ENCODE data around the gene PGBD1. TPM values are rescaled to one million over a fixed set of nuclear protein-coding genes. Genes with fewer than 3 reads are reported as not detected.

PGBD1 gene
- total RNA-seq, 2 donors from 2014 or later, result 8.7 to 10.8 TPM

DNA sequence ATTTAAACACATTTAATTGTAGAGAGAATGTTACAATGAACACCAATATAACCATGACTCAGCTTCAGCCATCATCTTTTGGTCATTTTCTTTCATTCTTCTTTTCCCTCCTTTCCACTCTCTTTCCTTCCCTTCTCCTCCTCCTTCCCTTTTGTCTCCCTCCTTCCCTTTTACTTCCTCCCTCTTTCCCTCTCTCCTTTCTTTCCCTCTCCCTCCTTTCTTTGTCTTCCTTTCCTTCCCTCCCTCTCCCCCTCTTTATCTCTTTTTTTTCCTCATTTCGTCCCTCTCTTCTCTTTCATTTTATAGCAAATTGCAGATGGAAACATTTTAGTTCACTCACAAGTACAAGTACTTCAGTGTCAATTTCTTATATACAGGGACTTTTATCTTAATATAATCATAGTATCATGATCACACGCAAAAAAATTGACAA lies 70.1 kb downstream of the PGBD1 start:
- H3K4me3 Mint-ChIP-seq, result no peak overlapping the region
- Histone ChIP-seq H3K9ac (ENCODE audit: extremely low read depth, low read length, poor library complexity, severe bottlenecking) (no peak overlapping the region), H3K27me3 (ENCODE audit: control insufficient read depth, insufficient read depth, low read length, poor library complexity, severe bottlenecking) (no peaks in the 10 kb centered on the region), H3K9me3 (ENCODE audit: control insufficient read depth, low read length) (peaks cover 18% of the 10 kb centered on the region), H3K36me3 (ENCODE audit: control insufficient read depth, insufficient read depth, low read length) (peaks cover 8% of the 10 kb centered on the region), H3K27ac (ENCODE audit: low read depth, low read length) (no peak overlapping the region), H3K4me1 (ENCODE audit: control insufficient read depth, insufficient read depth, low read length) (peaks cover 3% of the 10 kb centered on the region), H3K4me3 (ENCODE audit: low read length) (peak overlapping the region; percentile 98)
- TF ChIP-seq, protein P1, sequence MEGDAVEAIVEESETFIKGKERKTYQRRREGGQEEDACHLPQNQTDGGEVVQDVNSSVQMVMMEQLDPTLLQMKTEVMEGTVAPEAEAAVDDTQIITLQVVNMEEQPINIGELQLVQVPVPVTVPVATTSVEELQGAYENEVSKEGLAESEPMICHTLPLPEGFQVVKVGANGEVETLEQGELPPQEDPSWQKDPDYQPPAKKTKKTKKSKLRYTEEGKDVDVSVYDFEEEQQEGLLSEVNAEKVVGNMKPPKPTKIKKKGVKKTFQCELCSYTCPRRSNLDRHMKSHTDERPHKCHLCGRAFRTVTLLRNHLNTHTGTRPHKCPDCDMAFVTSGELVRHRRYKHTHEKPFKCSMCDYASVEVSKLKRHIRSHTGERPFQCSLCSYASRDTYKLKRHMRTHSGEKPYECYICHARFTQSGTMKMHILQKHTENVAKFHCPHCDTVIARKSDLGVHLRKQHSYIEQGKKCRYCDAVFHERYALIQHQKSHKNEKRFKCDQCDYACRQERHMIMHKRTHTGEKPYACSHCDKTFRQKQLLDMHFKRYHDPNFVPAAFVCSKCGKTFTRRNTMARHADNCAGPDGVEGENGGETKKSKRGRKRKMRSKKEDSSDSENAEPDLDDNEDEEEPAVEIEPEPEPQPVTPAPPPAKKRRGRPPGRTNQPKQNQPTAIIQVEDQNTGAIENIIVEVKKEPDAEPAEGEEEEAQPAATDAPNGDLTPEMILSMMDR (conservative IDR thresholded peaks at IDR 0.05), result no peak
- H3K4me1 Mint-ChIP-seq, result peaks cover 24% of the 10 kb centered on the region
- peaks cover 3% of the 10 kb centered on the region for H3K27me3 Mint-ChIP-seq (ENCODE audit: insufficient read depth)
- no peak for DNase-seq
- WGBS, 2 experiments (ENCODE audit: insufficient coverage in 1 of 2, insufficient read length in 1 of 2), result 94% methylated on average over 2 of the region's 2 CpGs; no CpG with 5 or more reads in 1 of the 2 experiments
- peaks cover 4% of the 10 kb centered on the region for H3K9me3 Mint-ChIP-seq
- H3K36me3 Mint-ChIP-seq (ENCODE audit: low read depth), result peaks cover 13% of the 10 kb centered on the region
- H3K27ac Mint-ChIP-seq, result no peak overlapping the region

Other genes starting within 250 kb of the PGBD1 start
- 1 to 10 TPM; 5.7 to 7.1 TPM for gene ZNF165, start 201.0 kb upstream of the PGBD1 start, total RNA-seq
- 1 to 10 TPM; 6.0 to 7.4 TPM for gene ZSCAN16, start 157.0 kb upstream of the PGBD1 start, total RNA-seq
- gene ZKSCAN8, start 139.7 kb upstream of the PGBD1 start, total RNA-seq, result 10 to 100 TPM; 29.0 to 41.6 TPM
- 10 to 100 TPM; 23.1 to 32.1 TPM for gene ZSCAN9, start 56.3 kb upstream of the PGBD1 start, total RNA-seq
- 1 to 10 TPM; 7.3 to 8.2 TPM for gene ZKSCAN4, start 29.3 kb upstream of the PGBD1 start, total RNA-seq
- gene NKAPL, start 22.3 kb upstream of the PGBD1 start, total RNA-seq, result under 1 TPM in 1 of 2 donors, not detected in 1; 0.42 TPM
- 10 to 100 TPM; 10.9 to 18.9 TPM for gene ZSCAN26, start 14.4 kb upstream of the PGBD1 start, total RNA-seq
- 1 to 10 TPM; 1.7 to 4.7 TPM for gene ZSCAN31, start 54.6 kb downstream of the PGBD1 start, total RNA-seq
- 10 to 100 TPM; 10.1 to 11.4 TPM for gene ZKSCAN3, start 68.4 kb downstream of the PGBD1 start, total RNA-seq
- gene ZSCAN12, start 118.2 kb downstream of the PGBD1 start, total RNA-seq, result 10 to 100 TPM; 10.5 to 12.8 TPM
- gene ZSCAN23, start 161.9 kb downstream of the PGBD1 start, total RNA-seq, result 1 to 10 TPM; 4.1 to 7.1 TPM
- gene GPX6, start 234.2 kb downstream of the PGBD1 start, total RNA-seq, result not detected
- gene GPX5, start 244.3 kb downstream of the PGBD1 start, total RNA-seq, result not detected